ENCODE data around the gene FNDC1. TPM values are rescaled to one million over a fixed set of nuclear protein-coding genes. Genes with fewer than 3 reads are reported as not detected.

The FNDC1 gene
- total and polyA plus RNA-seq, 2 of the 13 experiments (the other 11 are each of a cell fraction or from before 2014, with no cell fraction given), result not detected

DNA sequence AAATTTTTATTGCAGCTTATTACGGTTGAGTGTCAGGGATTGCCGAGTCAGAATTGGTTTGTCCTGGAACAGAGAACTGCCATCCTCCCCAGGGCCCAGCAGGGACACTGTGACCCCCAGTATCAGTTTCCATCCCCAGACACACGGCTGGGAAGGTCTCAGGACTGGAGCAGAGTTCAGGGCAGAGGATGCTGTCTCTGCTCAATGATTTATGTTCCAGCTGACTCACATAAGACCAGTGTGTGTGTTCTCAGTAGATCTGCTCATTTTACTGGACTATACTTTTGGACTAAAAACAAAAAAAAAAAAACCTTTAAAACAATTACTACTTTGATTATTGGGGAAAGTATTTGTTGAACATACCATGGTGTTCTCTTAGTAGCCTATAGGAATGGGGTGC is 44.2 kb downstream of the FNDC1 start:
- H3K27me3 ChIP-seq (ENCODE audit: control insufficient read depth in 1 of 2, insufficient read depth in 2 of 2, low read length in 2 of 2), result peaks cover 12 to 68% of the 10 kb centered on the region in 2 experiments
- intact Hi-C loops (cut with micrococcal nuclease; ENCODE audit: unreplicated experiment), result no loop called here
- no peaks in the 10 kb centered on the region for H3K4me1 ChIP-seq (ENCODE audit: insufficient read depth, low read length)
- H3K9me3 ChIP-seq (ENCODE audit: low read length), result no peaks in the 10 kb centered on the region
- H3K9ac ChIP-seq (ENCODE audit: insufficient read depth, low read depth, low read length), result no peak overlapping the region
- no peak overlapping the region for H3K4me2 ChIP-seq (ENCODE audit: low read depth, low read length)
- TF ChIP-seq PTBP1 (IDR thresholded peaks at IDR 0.05; ENCODE audit: low read depth, low read length, poor library complexity, severe bottlenecking), result no peak
- TF ChIP-seq KDM1A (CRISPR knock-in tag; IDR thresholded peaks at IDR 0.05), result no peak
- no peak for TF ChIP-seq PRDM4 (CRISPR knock-in tag; IDR thresholded peaks at IDR 0.05; ENCODE audit: borderline replicate concordance)
- no peak for TF ChIP-seq MIXL1 (CRISPR knock-in tag; IDR thresholded peaks at IDR 0.05)
- FAIRE-seq, result no peak
- no peak for ATAC-seq
- no peak overlapping the region for H2AFZ ChIP-seq (ENCODE audit: low read length)
- 0% methylated on average over 3 of the region's 3 CpGs for WGBS (ENCODE audit: low lambda C conversion rate)
- H3K36me3 ChIP-seq (replicated peaks in 1 of 2; ENCODE audit: control insufficient read depth in 1 of 2, insufficient read depth in 2 of 2, low read length in 2 of 2), result no peaks in the 10 kb centered on the region
- no peaks in the 10 kb centered on the region for H3K79me2 ChIP-seq (ENCODE audit: insufficient read depth, low read length)
- ChIA-PET POLR2A (no interaction called here), CTCF (ENCODE audit: low intra/inter-chr PET ratio, low total read pairs) (no interaction called here)
- no TSS peak for BruUV-seq (replicated peaks)
- in situ Hi-C loops (cut with HindIII; ENCODE audit: extremely low pct_ligation_motif_present, low pct_unique_long_range_greater_than_20kb), result loop anchor here (25.0 kb wide), 1 partner anchor 399 kb away; no protein-coding TSS in a partner anchor
- H3K4me3 ChIP-seq (replicated peaks in 1 of 3; ENCODE audit: insufficient read depth in 1 of 3, low read depth in 2 of 3, low read length in 3 of 3), result no peak overlapping the region
- no peak for DNase-seq (ENCODE audit: low spot score)
- no peak overlapping the region for H3K27ac ChIP-seq (ENCODE audit: extremely low read length, insufficient read depth, low read length)
- no peaks in the 10 kb centered on the region for H4K20me1 ChIP-seq (ENCODE audit: insufficient read depth, low read length)

DNA sequence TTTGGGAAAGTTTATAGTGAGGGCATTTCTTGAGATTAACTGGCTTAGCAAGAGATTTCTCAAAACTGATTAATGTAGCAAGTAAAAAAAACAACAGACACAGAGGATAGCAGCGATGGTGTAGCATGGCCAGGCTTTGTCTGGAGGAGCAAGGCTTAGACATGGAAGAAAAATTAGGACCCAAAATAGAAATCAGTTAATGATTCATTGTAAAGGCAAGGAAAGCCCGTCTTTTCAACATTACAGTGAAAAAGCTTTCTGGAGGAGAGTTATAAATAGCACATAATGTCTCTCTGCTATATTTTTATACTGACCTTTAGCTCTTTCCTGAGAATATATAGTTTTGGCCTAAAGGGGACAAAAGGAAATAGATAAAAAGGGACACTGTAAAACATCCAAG is 45.1 kb downstream of the FNDC1 start:
- no peaks in the 10 kb centered on the region for H3K4me1 ChIP-seq (ENCODE audit: insufficient read depth, low read length)
- no peak overlapping the region for H3K4me2 ChIP-seq (ENCODE audit: low read depth, low read length)
- no peaks in the 10 kb centered on the region for H3K79me2 ChIP-seq (ENCODE audit: insufficient read depth, low read length)
- FAIRE-seq (no peak), ATAC-seq (no peak), DNase-seq (ENCODE audit: low spot score) (no peak)
- WGBS (ENCODE audit: low lambda C conversion rate), result 3% methylated on average over 2 of the region's 2 CpGs
- H3K9me3 ChIP-seq (ENCODE audit: low read length), result no peaks in the 10 kb centered on the region
- BruUV-seq (replicated peaks), result no TSS peak
- no peak overlapping the region for H3K9ac ChIP-seq (ENCODE audit: insufficient read depth, low read depth, low read length)
- no peak overlapping the region for H3K27ac ChIP-seq (ENCODE audit: extremely low read length, insufficient read depth, low read length)
- H2AFZ ChIP-seq (ENCODE audit: low read length), result no peak overlapping the region
- ChIA-PET POLR2A (no interaction called here), CTCF (ENCODE audit: low intra/inter-chr PET ratio, low total read pairs) (no interaction called here)
- H3K27me3 ChIP-seq (ENCODE audit: control insufficient read depth in 1 of 2, insufficient read depth in 2 of 2, low read length in 2 of 2), result peaks cover 16 to 69% of the 10 kb centered on the region in 2 experiments
- H3K4me3 ChIP-seq (replicated peaks in 1 of 3; ENCODE audit: insufficient read depth in 1 of 3, low read depth in 2 of 3, low read length in 3 of 3), result no peak overlapping the region
- intact Hi-C loops (cut with micrococcal nuclease; ENCODE audit: unreplicated experiment) (no loop called here), in situ Hi-C loops (cut with HindIII; ENCODE audit: extremely low pct_ligation_motif_present, low pct_unique_long_range_greater_than_20kb) (loop anchor here (25.0 kb wide), 1 partner anchor 398 kb away; no protein-coding TSS in a partner anchor)
- H4K20me1 ChIP-seq (ENCODE audit: insufficient read depth, low read length), result no peaks in the 10 kb centered on the region
- H3K36me3 ChIP-seq (replicated peaks in 1 of 2; ENCODE audit: control insufficient read depth in 1 of 2, insufficient read depth in 2 of 2, low read length in 2 of 2), result no peaks in the 10 kb centered on the region
- TF ChIP-seq ZNF569 (CRISPR knock-in tag; IDR thresholded peaks at IDR 0.05; ENCODE audit: borderline replicate concordance) (no peak), ZNF367 (CRISPR knock-in tag; IDR thresholded peaks at IDR 0.05; ENCODE audit: borderline replicate concordance) (no peak), ZHX2 (IDR thresholded peaks at IDR 0.05; ENCODE audit: low read depth) (no peak), ZHX2 (CRISPR knock-in tag; IDR thresholded peaks at IDR 0.05; ENCODE audit: borderline replicate concordance) (no peak), MTF2 (CRISPR knock-in tag; IDR thresholded peaks at IDR 0.05; ENCODE audit: borderline replicate concordance) (no peak)
